A673 (cell line): ENCODE results near the gene SYN1.

ENCODE experiments used
- CTCF ChIP-seq: fragments of 300-800, 200-600 bp; sonication (generic); conservative IDR thresholded peaks from 2 replicates; pipeline ENCODE4 v1.5.1; 2017; ENCODE audit warnings: low read depth, mild to moderate bottlenecking, antibody characterized with exemption, low read length, moderate library complexity, mixed read lengths
- EZH2 ChIP-seq: fragments of 200-600 bp; sonication (generic); IDR thresholded peaks from 2 replicates; pipeline ENCODE4 v1.6.1; 2017; ENCODE audit warnings: borderline replicate concordance, low read depth, mild to moderate bottlenecking, mixed read lengths, antibody characterized with exemption, low read length; ENCODE audit not compliant: poor library complexity, severe bottlenecking

- TF ChIP-seq CTCF (no peak), EZH2 (no peak)
These were observed 43.4 kb downstream of the SYN1 start for GRCh38 chrX:47576021-47576898.
